ENCODE data around the gene LPCAT3.

The LPCAT3 gene

GRCh38 chr12:6952121-6952862 lies 66.0 kb downstream of the LPCAT3 start:
- TF ChIP-seq POLR2A (IDR thresholded peaks at IDR 0.05; ENCODE audit: low read depth, low read length): no peak
- DNase-seq (ENCODE audit: insufficient read length, low spot score) (no peak), FAIRE-seq (no peak)

GRCh38 chr12:6951551-6952120 lies 66.6 kb downstream of the LPCAT3 start:
- no peak for FAIRE-seq
- no peak for TF ChIP-seq POLR2A (IDR thresholded peaks at IDR 0.05; ENCODE audit: low read depth, low read length)
- DNase-seq (ENCODE audit: insufficient read length, low spot score): no peak

- DNase-seq (ENCODE audit: insufficient read length, low spot score) (no peak), FAIRE-seq (no peak)
- TF ChIP-seq POLR2A (IDR thresholded peaks at IDR 0.05; ENCODE audit: low read depth, low read length): no peak
These were observed 67.3 kb downstream of the LPCAT3 start, which contains the start of gene PTPN6 for GRCh38 chr12:6950811-6951540. PTPN6 (plus strand) TSS chr12:6951356; CDS start chr12:6951513, 157 bp downstream.

- TF ChIP-seq POLR2A (IDR thresholded peaks at IDR 0.05; ENCODE audit: low read depth, low read length): no peak
- no peak for FAIRE-seq
- DNase-seq (ENCODE audit: insufficient read length, low spot score): no peak
These were observed 67.9 kb downstream of the LPCAT3 start for GRCh38 chr12:6950401-6950801.

- FAIRE-seq (no peak), DNase-seq (ENCODE audit: insufficient read length, low spot score) (no peak)
- TF ChIP-seq POLR2A (IDR thresholded peaks at IDR 0.05; ENCODE audit: low read depth, low read length): no peak
These were observed 69.2 kb downstream of the LPCAT3 start for GRCh38 chr12:6948873-6949594.

- no peak for FAIRE-seq
- no peak for TF ChIP-seq POLR2A (IDR thresholded peaks at IDR 0.05; ENCODE audit: low read depth, low read length)
- DNase-seq (ENCODE audit: insufficient read length, low spot score): no peak
These were observed 70.7 kb downstream of the LPCAT3 start for GRCh38 chr12:6947615-6948014.

GRCh38 chr12:6946920-6947374 lies 71.3 kb downstream of the LPCAT3 start:
- TF ChIP-seq POLR2A (IDR thresholded peaks at IDR 0.05; ENCODE audit: low read depth, low read length): no peak
- no peak for DNase-seq (ENCODE audit: insufficient read length, low spot score)
- FAIRE-seq: no peak

GRCh38 chr12:6946033-6946919 lies 72.0 kb downstream of the LPCAT3 start:
- DNase-seq (ENCODE audit: insufficient read length, low spot score) (no peak), FAIRE-seq (no peak)
- TF ChIP-seq POLR2A (IDR thresholded peaks at IDR 0.05; ENCODE audit: low read depth, low read length): no peak

- TF ChIP-seq POLR2A (IDR thresholded peaks at IDR 0.05; ENCODE audit: low read depth, low read length): no peak
- no peak for DNase-seq (ENCODE audit: insufficient read length, low spot score)
- no peak for FAIRE-seq
These were observed 72.7 kb downstream of the LPCAT3 start for GRCh38 chr12:6945613-6946012.

GRCh38 chr12:6944381-6945186 lies 73.7 kb downstream of the LPCAT3 start:
- DNase-seq (ENCODE audit: insufficient read length, low spot score) (peak; percentile 93), FAIRE-seq (no peak)
- peak; percentile 55 for TF ChIP-seq POLR2A (IDR thresholded peaks at IDR 0.05; ENCODE audit: low read depth, low read length)

- DNase-seq (ENCODE audit: insufficient read length, low spot score) (peak; percentile 74), FAIRE-seq (no peak)
- TF ChIP-seq POLR2A (IDR thresholded peaks at IDR 0.05; ENCODE audit: low read depth, low read length): peak; percentile 85
These were observed 74.4 kb downstream of the LPCAT3 start, which contains the start of the genes C12orf57 and RNU7-1 for GRCh38 chr12:6943722-6944380. C12orf57 (plus strand) TSS chr12:6944022; CDS start chr12:6944122, 100 bp downstream. RNU7-1 (plus strand) TSS chr12:6943816.

GRCh38 chr12:6943389-6943721 lies 74.9 kb downstream of the LPCAT3 start:
- DNase-seq (ENCODE audit: insufficient read length, low spot score) (peak; percentile 88), FAIRE-seq (no peak)
- no peak for TF ChIP-seq POLR2A (IDR thresholded peaks at IDR 0.05; ENCODE audit: low read depth, low read length)
